ENCODE results near the gene PRKAG1. TPM values are rescaled to one million over a fixed set of nuclear protein-coding genes. Genes with fewer than 3 reads are reported as not detected.

The PRKAG1 gene
- total and polyA plus RNA-seq, 7 donors: 49.5 to 105 (median 75.1) TPM

DNA sequence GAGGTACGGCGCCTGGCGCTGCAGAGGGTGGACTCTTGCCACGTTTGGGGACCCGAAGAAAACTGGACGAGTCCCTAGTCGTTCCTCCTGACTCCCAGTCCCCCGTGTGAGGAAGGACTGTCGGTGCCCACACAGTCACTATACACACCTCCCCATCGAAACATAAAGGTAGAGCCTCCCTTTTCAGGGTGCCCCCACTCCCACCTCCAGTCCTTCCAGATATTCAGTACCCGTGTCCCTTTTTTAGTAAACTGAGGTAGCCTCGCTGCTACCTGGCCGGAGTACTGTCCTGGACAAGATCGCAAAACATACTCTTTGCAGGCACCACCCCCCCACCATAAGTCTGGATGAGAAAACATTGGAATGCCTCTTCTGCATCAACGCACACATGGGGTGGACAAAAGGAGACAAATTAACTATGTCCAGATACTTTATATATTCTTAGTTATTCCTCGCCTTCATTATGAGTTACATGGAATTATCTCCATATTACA is 42.6 kb upstream of the PRKAG1 start:
- WGBS, 3 donors: 6 to 8% (median 7%) methylated on average over 16 of the region's 16 CpGs
- H3K36me3 ChIP-seq (ENCODE audit: insufficient read depth in 1 of 2, low read depth in 1 of 2): no peaks in the 10 kb centered on the region
- H3K4me3 ChIP-seq: peak overlapping the region; percentile 99
- peaks cover 23% of the 10 kb centered on the region for H3K4me1 ChIP-seq
- TF ChIP-seq, protein P1, sequence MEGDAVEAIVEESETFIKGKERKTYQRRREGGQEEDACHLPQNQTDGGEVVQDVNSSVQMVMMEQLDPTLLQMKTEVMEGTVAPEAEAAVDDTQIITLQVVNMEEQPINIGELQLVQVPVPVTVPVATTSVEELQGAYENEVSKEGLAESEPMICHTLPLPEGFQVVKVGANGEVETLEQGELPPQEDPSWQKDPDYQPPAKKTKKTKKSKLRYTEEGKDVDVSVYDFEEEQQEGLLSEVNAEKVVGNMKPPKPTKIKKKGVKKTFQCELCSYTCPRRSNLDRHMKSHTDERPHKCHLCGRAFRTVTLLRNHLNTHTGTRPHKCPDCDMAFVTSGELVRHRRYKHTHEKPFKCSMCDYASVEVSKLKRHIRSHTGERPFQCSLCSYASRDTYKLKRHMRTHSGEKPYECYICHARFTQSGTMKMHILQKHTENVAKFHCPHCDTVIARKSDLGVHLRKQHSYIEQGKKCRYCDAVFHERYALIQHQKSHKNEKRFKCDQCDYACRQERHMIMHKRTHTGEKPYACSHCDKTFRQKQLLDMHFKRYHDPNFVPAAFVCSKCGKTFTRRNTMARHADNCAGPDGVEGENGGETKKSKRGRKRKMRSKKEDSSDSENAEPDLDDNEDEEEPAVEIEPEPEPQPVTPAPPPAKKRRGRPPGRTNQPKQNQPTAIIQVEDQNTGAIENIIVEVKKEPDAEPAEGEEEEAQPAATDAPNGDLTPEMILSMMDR (IDR thresholded peaks at IDR 0.05): no peak
- H3K9me3 ChIP-seq: no peaks in the 10 kb centered on the region
- peak overlapping the region; percentile 95 for H3K27ac ChIP-seq
- DNase-seq: no peak
- intact Hi-C loops (cut with DNase I): loop anchor here (5.0 to 10.0 kb wide), 3 partner anchors 36 to 174 kb away; no protein-coding TSS in a partner anchor
- no peaks in the 10 kb centered on the region for H3K27me3 ChIP-seq (ENCODE audit: insufficient read depth in 3 of 3, low read length in 2 of 3)
- no peak for ATAC-seq

DNA sequence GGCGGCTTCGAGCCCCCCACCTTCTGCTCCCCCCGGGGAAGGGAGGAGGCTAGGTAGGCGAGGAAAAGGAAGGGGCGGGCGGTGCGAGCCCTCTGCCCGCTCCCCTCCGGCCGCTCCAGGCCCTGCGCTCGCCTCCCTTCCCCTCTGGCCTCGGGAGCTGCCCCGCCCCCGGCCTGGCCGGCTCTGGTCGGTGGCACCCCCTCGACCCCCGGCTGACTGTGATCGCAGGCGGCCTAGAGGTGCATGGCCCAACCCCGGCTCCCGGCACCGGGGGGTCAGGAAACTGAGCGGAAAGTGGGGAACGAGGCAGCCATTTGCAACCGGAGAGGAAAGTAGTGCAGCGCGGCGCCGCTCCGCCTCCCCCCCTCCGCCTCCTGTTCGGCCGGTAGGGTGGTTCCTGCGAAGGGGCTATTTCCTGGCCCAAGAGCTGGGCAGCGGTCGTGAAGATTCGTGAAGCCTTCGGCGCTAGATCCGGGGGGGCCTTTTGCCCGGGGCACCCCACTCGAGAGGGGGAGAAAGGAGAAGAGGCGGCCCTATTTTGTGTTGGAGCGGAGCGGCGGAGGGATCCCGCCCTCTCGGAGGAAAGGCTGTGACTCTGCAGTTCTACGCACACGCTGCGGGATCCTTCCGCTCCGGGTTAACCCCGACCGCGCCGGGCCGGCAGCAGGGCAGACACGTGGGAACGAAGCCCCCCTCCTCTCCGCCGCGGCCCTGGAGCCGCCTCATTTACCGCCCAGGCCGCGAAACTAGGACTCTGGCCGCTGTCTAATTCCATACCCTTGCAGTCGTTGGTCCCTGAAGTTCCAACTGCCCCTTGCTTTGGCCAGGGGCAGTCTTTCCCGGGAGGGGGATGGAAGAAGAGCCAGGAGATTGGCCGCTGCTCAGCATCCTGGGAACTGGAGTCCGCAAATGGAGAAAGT is 41.9 kb upstream of the PRKAG1 start, which contains the start of gene KMT2D:
Gene KMT2D (minus strand): TSS at position 558 of the 920 bp plus-strand sequence. CDS start 5,470 bp downstream, outside the sequence.
- intact Hi-C loops (cut with DNase I): loop anchor here (5.0 to 10.0 kb wide), 3 partner anchors 37 to 174 kb away; no protein-coding TSS in a partner anchor
- H3K4me1 ChIP-seq: peaks cover 30% of the 10 kb centered on the region
- H3K27me3 ChIP-seq (ENCODE audit: insufficient read depth in 3 of 3, low read length in 2 of 3): no peaks in the 10 kb centered on the region
- TF ChIP-seq, protein P1 (IDR thresholded peaks at IDR 0.05): peak; percentile 25
- H3K9me3 ChIP-seq: no peaks in the 10 kb centered on the region
- 0 to 1% (median 1%) methylated on average over 52 to 74 of the region's 74 CpGs for WGBS, 3 donors
- peak within 1 kb of the TSS; percentile 95 for H3K27ac ChIP-seq
- peak within 1 kb of the TSS; percentile 99 for H3K4me3 ChIP-seq
- ATAC-seq (peak; percentile 88 to 91 (median 90)), DNase-seq (peak; percentile 94 to 97)
- no peaks in the 10 kb centered on the region for H3K36me3 ChIP-seq (ENCODE audit: insufficient read depth in 1 of 2, low read depth in 1 of 2)

DNA sequence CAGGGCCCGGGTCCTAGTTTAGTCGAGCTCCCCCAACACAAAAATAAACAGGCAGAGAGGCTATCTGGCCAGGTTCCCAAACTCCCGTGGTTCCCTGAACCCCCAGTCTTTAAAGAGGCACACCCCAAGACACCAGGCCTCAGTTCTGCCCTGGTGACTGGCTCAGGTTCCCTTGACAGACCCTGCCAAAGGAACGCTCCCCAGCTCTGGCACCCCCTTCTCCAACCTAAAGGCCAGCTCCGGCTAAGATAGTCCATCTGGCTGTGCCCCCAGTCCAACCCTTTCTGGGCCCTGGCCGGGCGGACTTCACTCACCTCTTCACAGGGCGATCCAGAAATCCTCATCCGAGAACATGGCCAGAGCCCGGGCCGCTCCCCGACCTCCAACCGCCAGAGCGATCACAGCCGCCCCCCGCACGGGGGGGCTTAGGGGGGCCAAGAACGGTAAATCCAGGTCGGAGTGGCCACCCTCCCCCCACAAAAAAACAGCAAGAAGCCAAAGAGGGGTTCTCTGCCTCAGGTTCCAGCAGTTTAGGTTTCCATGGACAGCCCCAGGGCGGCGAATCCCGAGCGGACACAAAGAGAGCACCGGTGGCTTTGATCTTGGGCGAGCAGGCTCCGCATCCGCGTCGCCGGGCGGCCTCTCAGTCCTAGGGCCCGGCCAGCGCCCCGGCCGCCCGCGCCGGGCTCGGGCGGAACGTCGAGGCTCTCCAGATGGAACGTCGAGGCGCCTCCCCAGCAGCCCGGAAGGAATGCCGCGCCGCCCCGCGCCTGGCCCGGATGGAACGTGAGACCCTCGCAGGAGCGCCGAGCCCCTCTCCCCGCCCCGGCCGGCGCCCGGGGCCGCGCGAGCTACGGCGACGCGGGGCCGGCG is 41.0 kb upstream of the PRKAG1 start:
- H3K27me3 ChIP-seq (ENCODE audit: insufficient read depth in 3 of 3, low read length in 2 of 3): no peaks in the 10 kb centered on the region
- DNase-seq (peak in 1 of 2 donors; percentile 74), ATAC-seq (peak; percentile 1 to 17 (median 10))
- H3K36me3 ChIP-seq (ENCODE audit: insufficient read depth in 1 of 2, low read depth in 1 of 2): peaks cover 0 to 7% of the 10 kb centered on the region in 2 donors
- WGBS, 3 donors: 0 to 1% (median 0%) methylated on average over 51 to 70 of the region's 70 CpGs
- H3K4me1 ChIP-seq: peaks cover 37% of the 10 kb centered on the region
- peak overlapping the region; percentile 99 for H3K4me3 ChIP-seq
- H3K27ac ChIP-seq: peak overlapping the region; percentile 95
- no peaks in the 10 kb centered on the region for H3K9me3 ChIP-seq
- intact Hi-C loops (cut with DNase I): loop anchor here (5.0 to 10.0 kb wide), 4 partner anchors 37 to 175 kb away; no protein-coding TSS in a partner anchor
- TF ChIP-seq, protein P1 (IDR thresholded peaks at IDR 0.05): no peak

DNA sequence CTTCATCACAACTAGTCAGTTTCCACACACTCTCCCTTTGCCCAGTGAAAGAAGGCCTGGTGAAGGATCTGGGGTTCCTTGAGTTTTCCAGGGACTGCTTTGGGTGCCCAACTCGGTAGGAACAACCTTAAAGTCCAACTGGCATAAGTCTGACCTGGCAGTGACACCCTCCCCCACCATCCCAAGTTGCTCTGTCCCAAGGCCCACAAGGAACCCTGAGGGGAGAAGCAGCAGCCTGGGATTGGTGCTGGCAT is 40.4 kb upstream of the PRKAG1 start:
- peaks cover 33% of the 10 kb centered on the region for H3K4me1 ChIP-seq
- DNase-seq: no peak
- intact Hi-C loops (cut with DNase I): loop anchor here (5.0 kb wide), 1 partner anchor 37 kb away; no protein-coding TSS in a partner anchor
- no peak for ATAC-seq
- no peaks in the 10 kb centered on the region for H3K9me3 ChIP-seq
- peaks cover 0 to 13% of the 10 kb centered on the region in 2 donors for H3K36me3 ChIP-seq (ENCODE audit: insufficient read depth in 1 of 2, low read depth in 1 of 2)
- 0% methylated on average over 1 of the region's 1 CpG for whole genome bisulfite sequencing, 3 donors
- TF ChIP-seq, protein P1 (IDR thresholded peaks at IDR 0.05): no peak
- peak overlapping the region; percentile 99 for H3K4me3 ChIP-seq
- H3K27ac ChIP-seq: peak overlapping the region; percentile 95
- no peaks in the 10 kb centered on the region for H3K27me3 ChIP-seq (ENCODE audit: insufficient read depth in 3 of 3, low read length in 2 of 3)
